Astrocyte of the hippocampus (primary cell): ENCODE measurements around the gene GMEB2.
A peak's percentile ranks its signal among the peaks of the same experiment; 100 is the strongest.
"Not testable (repeated sequence)": the region's sequence is repeated elsewhere in the genome, so short reads cannot be mapped to it uniquely, and the experiment has no call there.

Experiments used
- DNase-seq: peaks from one replicate; pipeline ENCODE4 v3.0.0; 2011; ENCODE audit warnings: low read depth, low spot score

GMEB2 gene

DNA sequence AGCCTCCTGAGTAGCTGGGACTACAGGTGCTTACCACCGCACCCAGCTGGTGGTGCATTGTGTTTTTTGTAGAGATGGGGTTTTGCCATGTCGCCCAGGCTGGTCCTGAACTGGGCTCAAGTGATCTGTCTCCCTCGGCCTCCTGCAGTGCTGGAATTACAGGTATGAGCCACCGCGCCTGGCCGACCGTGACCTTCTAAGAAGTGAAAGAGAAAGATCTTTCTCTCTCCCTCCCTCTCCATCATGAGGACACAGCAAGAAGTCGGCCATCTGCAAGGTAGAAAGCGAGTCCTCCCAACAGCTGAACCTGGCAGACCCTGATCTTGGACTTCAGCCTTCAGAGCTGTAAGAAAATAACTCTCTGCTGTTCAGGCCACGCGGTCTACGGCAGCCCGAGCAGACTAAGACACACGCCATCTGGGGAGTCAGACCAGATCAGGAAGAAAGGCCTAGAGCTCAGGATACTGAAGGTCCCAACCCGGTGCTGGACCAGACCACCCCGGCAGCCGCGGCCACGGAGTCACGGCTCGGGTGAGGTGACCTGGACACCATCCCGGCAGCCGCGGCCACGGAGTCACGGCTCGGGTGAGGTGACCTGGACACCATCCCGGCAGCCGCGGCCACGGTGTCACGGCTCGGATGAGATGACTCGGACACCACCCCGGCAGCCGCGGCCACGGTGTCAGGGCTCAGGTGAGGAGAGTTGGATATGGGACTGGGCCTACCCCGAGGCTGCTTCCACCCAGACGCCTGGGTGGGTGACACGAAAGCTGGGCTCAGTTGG is 9.6 kb downstream of the GMEB2 start:
- DNase-seq, result no peak

DNA sequence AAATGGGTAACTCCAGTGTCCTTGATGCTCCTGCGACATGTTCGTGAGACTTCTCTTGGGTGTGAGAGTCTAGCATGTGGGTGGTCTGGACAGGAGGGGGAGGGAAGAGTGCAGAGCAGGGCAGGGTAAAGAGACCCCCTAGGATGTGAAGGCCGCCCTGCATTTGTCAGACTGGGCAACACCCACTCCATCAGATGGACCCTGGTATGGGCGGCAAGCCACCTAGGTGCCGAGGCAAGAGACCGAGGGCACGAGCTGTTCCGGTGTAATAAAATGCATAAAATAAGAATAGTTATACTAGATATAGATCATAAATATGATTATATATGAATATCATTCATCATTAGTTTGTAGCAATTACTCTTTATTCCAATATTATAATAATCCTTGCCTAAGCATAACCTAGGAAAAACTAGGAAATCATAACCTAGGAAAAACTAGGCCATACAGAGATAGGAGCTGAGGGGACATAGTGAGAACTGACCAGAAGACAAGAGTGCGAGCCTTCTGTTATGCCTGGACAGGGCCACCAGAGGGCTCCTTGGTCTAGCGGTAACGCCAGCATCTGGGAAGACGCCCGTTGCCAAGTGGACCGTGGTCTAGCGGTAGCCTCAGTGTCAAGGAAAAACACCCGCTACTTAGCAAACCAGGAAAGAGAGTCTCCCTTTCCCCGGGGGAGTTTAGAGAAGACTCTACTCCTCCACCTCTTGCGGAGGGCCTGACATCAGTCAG is 12.9 kb downstream of the GMEB2 start:
- DNase-seq, result not testable (repeated sequence)

DNA sequence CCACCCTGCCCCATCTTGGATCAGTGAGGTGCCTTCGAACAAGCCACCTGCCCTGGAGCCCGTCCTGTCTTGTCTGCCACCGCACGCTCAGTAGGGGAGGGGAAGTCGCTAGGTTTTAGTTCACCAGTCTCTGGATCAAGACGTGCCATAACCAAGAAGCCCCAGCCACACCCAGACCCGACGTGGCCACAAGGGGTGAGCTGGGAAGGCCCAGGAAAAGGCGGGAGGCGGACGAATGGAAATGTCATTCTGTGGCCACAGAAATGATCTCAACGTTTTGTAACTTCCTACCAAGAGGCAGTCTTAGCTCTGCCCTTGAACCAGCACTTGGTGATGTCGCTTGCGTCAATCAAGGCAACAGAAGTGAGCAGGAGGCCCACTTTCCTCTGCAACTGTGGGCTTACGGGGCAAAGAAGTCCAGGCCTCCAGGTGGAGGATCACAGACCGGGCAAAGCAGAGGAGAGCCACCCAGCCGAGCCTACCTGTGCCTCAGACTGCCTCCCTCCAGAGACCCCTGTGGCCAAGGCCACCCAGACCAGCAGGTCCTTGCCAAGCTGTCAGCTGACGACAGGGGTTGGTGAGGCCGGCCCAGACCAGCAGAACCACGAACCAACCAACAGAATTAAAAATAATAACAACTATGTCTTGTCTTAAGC is 14.5 kb downstream of the GMEB2 start:
- peak; percentile 29 for DNase-seq

DNA sequence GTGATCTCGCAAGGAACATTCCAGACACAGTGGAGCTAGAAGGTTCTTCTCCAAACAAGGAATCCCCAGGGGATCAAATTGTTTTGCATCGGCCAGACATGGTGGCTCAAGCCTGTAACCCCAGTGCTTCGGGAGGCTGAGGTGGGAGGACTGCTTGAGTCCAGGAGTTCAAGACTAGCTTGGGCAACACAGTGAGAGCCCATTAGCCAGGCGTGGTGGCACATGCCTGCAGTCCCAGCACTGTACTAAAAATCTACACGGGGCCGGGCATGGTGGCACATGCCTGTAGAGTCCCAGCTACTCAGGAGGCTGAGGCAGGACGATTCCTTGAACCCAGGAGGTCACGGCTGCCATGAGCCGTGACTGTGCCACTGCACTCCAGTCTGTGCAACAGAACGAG is 15.3 kb downstream of the GMEB2 start:
- DNase-seq, result no peak

DNA sequence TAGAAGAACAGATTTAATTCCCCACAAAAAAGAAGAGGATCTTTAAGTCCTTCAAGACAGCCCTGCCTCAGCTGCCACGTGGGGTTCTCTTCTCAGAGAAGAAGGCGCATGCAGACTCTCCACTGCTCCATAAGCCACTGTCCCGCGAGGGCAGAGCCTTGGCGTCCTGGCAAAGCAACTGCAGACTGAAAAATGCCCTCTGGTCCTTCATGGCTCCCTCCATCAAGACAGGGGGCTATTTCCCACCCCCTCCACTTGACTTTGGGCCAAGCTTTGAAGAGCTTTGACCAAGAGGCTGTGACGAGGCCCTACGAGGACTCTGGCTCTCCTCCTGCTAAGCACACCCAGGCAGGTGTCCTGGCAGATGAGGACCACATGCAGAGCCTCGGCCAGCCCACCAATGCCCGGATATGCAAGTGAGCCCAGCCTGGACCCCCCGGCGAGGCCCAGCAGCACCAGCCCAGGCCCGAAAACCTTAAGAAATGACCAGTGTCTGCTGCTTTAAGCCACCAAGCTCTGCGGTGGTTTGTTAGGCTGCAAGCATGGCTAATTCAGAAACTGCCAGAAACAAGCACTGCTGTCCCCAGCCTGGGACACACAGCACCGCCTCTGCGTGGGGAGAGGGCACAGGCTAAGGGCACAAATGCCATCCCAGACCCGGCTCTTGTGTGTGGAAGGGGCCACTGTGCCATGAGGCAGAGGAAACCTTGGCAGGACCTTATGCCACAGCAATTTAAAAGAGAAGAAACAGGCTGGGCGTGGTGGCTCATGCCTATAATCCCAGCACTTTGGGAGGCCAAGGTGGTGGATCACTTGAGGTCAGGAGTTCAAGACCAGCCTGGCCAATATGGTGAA is 16.1 kb downstream of the GMEB2 start:
- no peak for DNase-seq

DNA sequence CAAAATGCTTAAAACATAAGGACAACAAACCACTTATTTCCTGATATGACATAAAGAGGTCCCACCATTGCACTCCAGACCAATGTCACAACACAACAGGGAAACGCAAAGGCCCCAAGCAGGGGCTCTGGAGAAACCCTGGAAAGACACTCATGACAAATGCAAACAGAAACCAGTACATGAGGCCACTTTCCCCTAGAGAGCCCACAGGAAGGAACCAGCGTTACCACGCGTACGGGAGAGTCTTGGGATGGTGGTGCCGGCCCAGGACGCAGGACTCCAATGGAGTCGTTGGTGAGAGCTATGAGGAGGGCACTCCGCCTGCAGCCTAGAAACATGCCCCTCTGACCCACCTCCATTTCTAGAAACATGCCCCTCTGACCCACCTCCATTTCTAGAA is 20.2 kb downstream of the GMEB2 start:
- DNase-seq, result no peak

DNA sequence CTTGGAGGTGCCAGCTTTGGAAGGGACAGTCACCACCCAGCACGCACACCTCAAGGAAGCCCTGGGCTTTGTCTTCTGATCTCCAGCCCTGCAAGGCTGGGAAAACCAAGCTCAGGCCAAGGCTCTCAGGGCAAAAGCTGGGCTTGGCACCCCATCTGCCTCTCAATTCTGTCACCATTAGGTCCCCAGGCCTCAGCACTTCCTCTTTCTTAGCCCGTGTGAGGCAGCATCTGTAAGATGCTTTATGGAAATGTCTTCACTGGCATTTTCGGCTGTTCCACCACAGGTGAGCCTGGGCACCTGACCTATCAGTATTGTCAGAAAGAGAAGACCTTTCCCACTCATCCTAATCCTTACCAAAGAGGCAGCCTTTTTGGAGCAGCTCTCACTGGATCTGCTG is 24.6 kb downstream of the GMEB2 start:
- DNase-seq, result no peak

DNA sequence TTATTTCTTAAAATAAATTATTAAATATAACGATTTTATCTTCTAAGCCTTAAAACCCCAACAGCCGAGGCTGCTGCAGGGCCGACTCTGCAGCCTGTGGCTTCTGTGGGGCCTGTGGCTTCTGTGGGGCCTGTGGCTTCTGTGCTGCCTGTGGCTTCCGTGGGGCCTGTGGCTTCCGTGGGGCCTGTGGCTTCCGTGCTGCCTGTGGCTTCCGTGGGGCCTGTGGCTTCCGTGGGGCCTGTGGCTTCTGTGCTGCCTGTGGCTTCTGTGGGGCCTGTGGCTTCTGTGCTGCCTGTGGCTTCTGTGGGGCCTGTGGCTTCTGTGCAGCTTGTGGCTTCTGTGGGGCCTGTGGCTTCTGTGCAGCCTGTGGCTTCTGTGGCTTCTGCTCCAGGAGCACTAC is 25.2 kb downstream of the GMEB2 start:
- DNase-seq, result not testable (repeated sequence)

DNA sequence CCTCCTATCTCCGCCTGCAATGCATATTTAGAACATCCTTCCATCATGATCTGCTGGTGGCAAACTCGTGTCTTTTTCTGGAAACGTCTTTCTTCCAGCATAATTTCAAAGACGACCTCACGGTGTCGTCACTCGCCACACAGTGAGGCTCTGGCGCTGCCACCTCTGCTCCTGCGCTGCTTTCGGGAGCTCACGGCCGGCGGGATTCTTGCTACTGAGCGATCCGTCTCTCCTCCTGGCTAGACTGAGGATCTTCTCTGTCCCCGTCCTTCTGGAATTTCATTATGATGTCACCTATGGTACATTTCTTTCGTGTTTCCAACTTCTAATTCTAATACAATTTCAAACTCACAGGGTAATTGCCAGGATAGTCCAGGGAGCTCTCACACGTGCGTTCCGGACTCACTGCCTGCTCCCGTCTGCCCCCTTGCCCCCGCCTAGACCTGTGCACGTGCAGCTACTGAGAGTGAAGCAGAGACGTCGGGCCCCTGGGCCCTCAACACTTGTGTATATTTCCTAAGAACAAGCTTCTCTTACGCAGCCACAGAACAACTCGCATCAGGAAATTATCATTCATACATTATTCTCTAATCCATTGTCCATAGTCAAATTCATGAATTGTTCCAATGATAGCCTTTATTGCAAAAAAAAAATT is 27.4 kb downstream of the GMEB2 start:
- DNase-seq, result no peak

DNA sequence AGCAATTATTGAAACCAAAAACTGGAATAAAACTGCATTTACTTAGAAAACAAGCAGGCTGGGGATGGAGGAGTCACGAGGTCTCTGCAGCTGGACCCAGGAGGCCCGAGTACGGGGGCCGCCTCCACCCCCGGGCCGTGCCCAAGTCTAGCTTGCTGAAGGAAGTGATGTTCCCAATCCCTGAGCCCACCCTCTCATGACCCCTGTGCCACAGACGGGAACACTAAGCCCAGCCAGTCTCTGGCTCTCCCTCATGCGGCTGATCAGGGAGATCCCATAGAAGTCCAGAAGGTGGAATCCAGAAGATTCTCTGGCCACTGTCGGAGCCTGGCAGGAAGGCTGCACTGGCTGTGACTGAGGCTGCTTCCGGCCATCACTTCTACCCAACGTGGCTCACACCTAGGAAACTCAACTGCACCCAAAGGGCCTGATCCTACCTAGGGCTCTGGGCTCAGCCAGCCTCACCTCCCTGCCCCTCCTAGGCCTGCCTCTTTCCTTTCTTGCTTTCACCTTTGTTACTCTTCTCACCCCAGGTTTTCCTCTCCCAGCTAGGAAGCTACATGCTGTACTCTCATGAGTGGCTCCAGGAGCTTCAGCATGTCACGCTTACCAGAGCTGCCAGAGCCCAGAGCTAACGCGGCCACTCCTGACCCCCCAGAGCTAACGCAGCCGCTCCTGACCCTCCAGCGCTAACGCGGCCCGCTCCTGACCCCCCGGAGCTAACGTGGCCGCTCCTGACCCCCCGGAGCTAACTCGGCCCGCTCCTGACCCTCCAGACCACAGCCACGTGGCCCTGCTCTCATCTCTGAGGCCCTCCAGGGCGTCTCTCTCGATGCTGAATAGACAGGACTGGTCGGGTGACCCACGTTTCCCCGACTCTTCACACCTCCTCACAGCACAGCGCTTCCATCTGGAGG is 28.2 kb downstream of the GMEB2 start:
- DNase-seq, result no peak

DNA sequence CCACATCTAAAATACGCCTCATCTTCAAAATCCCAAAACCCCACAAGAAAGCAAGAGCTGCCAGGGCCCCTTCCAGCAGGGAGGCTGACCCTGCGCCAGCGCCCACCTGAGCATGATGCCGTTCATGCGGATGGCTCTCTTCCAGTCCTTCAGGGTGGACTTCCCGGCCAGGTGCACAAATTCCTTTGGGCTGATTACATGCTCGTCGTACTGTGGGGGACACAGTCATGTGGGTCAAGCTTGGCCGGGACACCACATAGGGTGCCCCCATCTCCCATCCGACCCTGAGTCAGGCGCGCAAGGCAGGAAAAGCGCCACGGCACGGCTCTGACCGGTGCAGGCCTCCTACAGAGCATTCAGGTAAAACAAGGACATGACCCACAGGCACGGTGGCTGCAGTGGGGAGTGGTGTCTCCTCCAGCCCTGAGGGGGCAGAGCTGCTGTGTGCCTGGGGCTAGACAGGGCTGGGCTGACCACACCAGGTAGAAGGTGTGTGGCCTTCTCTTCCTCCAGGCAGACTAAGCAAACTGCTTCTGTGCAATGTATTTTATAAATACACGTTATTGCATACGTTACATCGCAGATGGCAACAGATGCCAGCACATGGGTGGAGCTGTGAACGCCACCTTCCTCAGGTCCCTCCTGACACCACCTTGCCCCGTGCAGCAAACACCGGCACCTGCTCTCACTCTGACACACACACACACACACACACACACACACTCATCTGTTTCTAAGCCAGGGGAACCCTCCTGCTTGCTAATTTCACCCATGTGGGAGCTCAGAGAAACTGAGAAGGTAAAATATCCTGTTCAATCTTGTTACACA is 29.0 kb downstream of the GMEB2 start:
- no peak for DNase-seq

DNA sequence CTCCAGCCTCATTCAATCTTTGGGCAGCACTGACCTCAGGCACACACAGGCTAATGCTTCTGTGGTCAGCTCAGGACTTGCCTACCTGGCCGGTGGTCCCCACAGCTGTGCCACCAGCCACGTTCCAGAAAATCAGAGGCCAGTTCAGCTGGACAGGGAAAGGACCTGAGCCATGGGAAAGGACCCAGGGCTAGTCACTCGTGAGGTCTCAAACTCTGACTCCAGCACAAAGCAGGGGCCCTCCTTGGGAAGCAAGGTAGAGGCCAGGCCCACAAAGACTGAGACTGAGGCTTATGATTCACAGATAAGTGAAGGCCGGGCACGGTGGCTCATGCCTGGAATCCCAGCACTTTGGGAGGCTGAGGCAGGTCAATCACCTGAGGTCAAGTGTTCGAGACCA is 30.5 kb downstream of the GMEB2 start:
- DNase-seq, result no peak

DNA sequence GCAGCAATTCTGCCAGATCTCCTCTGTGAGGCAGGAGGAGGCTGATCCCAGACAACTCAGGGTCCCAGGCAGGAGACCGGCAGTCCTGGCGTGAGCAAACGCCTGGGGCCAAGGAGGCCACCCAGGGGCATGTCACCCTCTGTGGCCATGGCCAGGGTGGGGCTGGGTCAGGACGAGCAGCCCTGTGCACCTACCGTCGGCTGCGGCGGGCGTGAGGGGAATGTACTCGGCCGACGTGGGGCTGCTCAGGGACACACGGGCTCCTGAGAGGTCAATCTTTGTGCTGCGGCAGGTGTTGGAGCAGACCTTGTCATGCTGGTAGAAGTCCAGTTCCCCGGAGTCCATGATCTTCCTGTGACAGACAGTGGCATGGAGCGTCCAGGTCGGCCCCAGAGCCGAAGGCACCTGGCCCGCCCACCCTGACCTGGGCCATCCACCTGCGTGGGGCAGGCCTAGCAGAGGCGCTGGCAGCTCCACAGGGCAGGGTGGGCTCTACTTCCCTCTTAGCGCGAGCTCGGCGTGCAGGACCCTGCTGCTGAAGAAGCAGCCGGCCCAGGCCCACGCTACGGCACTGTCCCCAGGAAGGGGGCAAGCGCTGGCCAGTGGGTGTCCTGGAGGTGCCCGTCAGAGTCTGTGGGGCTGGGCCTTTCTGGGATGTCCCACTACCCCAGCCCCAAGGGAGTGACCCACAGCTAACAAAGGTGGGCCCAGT is 31.3 kb downstream of the GMEB2 start:
- DNase-seq, result no peak

DNA sequence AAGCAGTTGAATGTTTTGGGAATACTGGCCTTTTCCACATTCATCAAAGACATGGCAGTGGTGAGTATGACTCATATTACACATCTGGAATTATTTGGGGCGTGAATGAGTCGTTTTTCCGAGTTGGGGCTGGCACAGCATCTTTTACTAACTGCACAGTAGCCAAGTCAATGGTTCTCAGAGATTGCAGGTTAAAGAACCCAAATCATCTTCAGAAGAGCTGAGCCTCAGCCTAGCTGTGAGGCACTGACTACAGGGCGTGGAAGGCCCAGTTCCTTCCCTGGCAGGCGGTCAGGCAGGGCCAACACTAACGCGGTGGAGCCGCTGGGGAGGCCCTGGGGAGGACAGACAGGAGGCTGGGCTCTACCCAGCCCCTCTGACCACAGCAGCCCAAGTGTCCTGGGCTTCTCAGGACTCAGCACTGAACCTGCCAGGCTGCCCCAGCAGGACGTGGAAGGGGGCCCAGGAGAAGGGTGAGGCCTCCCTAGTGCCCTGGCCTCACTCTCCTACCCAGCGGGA is 32.8 kb downstream of the GMEB2 start:
- DNase-seq, result peak; percentile 14

DNA sequence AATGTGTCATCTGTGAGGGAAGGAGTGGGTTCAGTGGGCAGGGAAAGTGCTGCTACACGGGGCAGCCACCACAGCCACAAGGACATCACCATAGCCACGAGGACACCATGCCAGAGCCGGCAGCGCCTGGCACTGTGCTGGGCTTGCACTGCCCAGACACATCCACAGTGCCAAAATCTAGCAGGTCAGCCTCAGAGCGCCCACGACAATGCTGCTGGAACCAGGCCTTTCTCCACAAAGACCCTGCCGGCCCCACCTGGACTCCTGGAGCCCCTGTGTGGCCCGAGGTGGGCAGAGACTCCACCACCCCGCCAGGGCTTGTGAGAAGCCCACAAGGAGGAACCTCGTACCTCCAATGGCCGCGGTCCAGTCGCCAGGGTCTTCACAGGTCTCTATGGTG is 34.2 kb downstream of the GMEB2 start:
- DNase-seq, result no peak

DNA sequence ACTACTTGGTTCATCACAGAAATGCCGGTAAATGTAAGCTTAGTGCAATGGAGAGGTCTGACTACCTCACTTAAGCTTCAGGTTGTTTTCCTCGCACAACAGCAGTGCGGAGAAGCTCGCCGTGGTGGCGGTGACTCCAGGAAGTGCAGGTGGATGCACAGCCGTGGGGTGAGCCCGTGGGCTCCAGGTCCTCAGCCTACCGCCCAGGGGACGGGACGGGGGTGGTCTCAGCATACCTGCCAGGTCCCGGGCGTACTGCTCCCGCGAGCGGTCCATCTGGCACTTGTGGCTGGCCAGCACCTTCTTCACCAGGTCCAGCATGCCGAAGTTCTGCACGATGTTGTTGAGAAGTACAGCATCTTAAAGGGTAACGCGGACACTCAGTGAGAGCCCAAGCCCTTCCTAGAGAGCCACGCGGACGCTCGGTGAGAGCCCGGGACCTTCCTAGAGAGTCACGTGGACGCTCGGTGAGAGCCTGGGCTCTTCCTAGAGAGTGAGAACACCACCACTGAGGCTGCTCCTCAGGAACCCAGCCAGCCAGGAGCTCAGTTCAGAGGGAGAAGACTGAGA is 35.0 kb downstream of the GMEB2 start:
- DNase-seq, result no peak

DNA sequence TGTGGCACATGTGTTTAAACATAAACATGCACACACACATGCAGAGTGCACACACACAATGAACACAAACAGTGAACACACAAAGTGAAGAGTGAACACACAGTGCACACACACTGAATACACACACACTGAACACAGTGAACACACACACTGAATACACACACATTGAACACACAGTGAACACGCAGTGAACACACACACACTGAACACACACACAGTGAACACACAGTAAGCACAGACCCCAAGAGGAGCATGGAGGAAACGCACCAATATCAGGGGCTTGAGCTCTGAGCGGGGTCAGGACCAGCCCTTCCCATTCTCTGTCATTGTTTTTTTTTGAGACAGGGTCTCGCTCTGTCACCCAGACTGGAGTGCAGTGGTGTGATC is 35.8 kb downstream of the GMEB2 start:
- DNase-seq, result no peak
